Mammary epithelial cell (primary cell): ENCODE results near the gene C1orf174.

Source experiments
- CTCF ChIP-seq, 2 donors: IDR thresholded peaks in 1 of 2; conservative IDR thresholded peaks in 1 of 2; 2 replicates each; pipeline ENCODE4 v1.5.1; 2011 to 2012; ENCODE audit warnings: inconsistent platforms in 2 of 2, low read length in 2 of 2, mild to moderate bottlenecking in 2 of 2, control low read depth in 1 of 2, low read depth in 1 of 2; ENCODE audit not compliant: insufficient read depth in 1 of 2; ENCODE audit errors: extremely low read depth in 1 of 2
- EZH2 ChIP-seq: IDR thresholded peaks from 2 replicates; pipeline ENCODE4 v1.6.1; 2012; ENCODE audit warnings: low read length, inconsistent platforms, borderline replicate concordance

GRCh38 chr1:3898994-3899753 lies 898 bp downstream of the C1orf174 start:
- TF ChIP-seq CTCF (conservative IDR thresholded peaks at IDR 0.05 in 1 of 2, IDR thresholded peaks at IDR 0.05 in 1 of 2; ENCODE audit: extremely low read depth in 1 of 2, insufficient read depth in 1 of 2, low read depth in 1 of 2, low read length in 2 of 2) (peak in 1 of 2 donors; percentile 21), EZH2 (no peak)
